Liver (tissue), 9 donors: ENCODE results near the gene RNF220. TPM values are rescaled to one million over a fixed set of nuclear protein-coding genes. Genes with fewer than 3 reads are reported as not detected.

Experiments used
- DNase-seq: peaks from one replicate; pipeline ENCODE4 v3.0.0-alpha.2; 2017; ENCODE audit warnings: low spot score
- H3K27ac ChIP-seq, 2 donors: one replicate each; pipeline ENCODE4 v1.7.0; 2013; ENCODE audit warnings: inconsistent platforms in 2 of 2, low read length in 2 of 2, control low read depth in 1 of 2, low read depth in 1 of 2, mild to moderate bottlenecking in 1 of 2
- H3K27me3 ChIP-seq, 4 donors: one replicate each; pipeline versions ENCODE4 v1.6.1 to v1.7.0; 2013; ENCODE audit warnings: low read length in 3 of 4, inconsistent platforms in 1 of 4, mild to moderate bottlenecking in 1 of 4, moderate library complexity in 1 of 4; ENCODE audit not compliant: control insufficient read depth in 4 of 4, insufficient read depth in 4 of 4
- H3K36me3 ChIP-seq, 4 donors: one replicate each; pipeline versions ENCODE4 v1.6.1 to v1.7.0; 2013; ENCODE audit warnings: low read length in 3 of 4, mild to moderate bottlenecking in 3 of 4, low read depth in 1 of 4, moderate library complexity in 1 of 4; ENCODE audit not compliant: control insufficient read depth in 4 of 4, insufficient read depth in 3 of 4
- H3K4me1 ChIP-seq, 4 donors: one replicate each; pipeline versions ENCODE4 v1.6.1 to v1.7.0; 2013; ENCODE audit warnings: low read length in 3 of 4, mild to moderate bottlenecking in 3 of 4, moderate library complexity in 1 of 4; ENCODE audit not compliant: control insufficient read depth in 4 of 4, insufficient read depth in 4 of 4
- H3K4me3 ChIP-seq, 3 donors: one replicate each; pipeline versions ENCODE4 v1.6.1 to v1.7.0; 2013; ENCODE audit warnings: low read length in 3 of 3, control low read depth in 1 of 3, low read depth in 1 of 3, mild to moderate bottlenecking in 1 of 3
- H3K9ac ChIP-seq, 2 donors: one replicate each; pipeline ENCODE4 v1.7.0; 2013; ENCODE audit warnings: low read length in 2 of 2, mild to moderate bottlenecking in 2 of 2, moderate library complexity in 2 of 2, control low read depth in 1 of 2, low read depth in 1 of 2
- H3K9me3 ChIP-seq, 4 donors: one replicate each; pipeline versions ENCODE4 v1.6.1 to v1.7.0; 2013; ENCODE audit warnings: low read length in 3 of 4; ENCODE audit not compliant: control insufficient read depth in 4 of 4
- EGR1 ChIP-seq, 2 donors: IDR thresholded peaks; 2 replicates each; pipeline ENCODE4 v1.6.1; 2016 to 2018; ENCODE audit warnings: antibody characterized with exemption in 2 of 2, low read depth in 2 of 2
- FOXA1 ChIP-seq: IDR thresholded peaks from 2 replicates; pipeline ENCODE4 v1.6.1; 2016; ENCODE audit warnings: antibody characterized with exemption
- FOXA2 ChIP-seq: IDR thresholded peaks from 2 replicates; pipeline ENCODE4 v1.6.1; 2016; ENCODE audit warnings: antibody characterized with exemption
- GABPA ChIP-seq, 2 donors: IDR thresholded peaks in 1 of 2; conservative IDR thresholded peaks in 1 of 2; 2 replicates each; pipeline ENCODE4 v1.6.1; 2016; ENCODE audit warnings: antibody characterized with exemption in 2 of 2, mild to moderate bottlenecking in 1 of 2, moderate library complexity in 1 of 2
- HNF4A ChIP-seq, 2 donors: conservative IDR thresholded peaks; 2 replicates each; pipeline ENCODE4 v1.6.1; 2016; ENCODE audit warnings: antibody characterized with exemption in 2 of 2, mild to moderate bottlenecking in 2 of 2
- HNF4G ChIP-seq: IDR thresholded peaks from 2 replicates; pipeline ENCODE4 v1.6.1; 2016; ENCODE audit warnings: antibody characterized with exemption
- JUND ChIP-seq, 2 donors: IDR thresholded peaks; 2 replicates each; pipeline ENCODE4 v1.6.1; 2016; ENCODE audit warnings: antibody characterized with exemption in 2 of 2
- NR2F2 ChIP-seq: IDR thresholded peaks from 2 replicates; pipeline ENCODE4 v1.6.1; 2016; ENCODE audit warnings: antibody characterized with exemption
- RAD21 ChIP-seq, 2 donors: IDR thresholded peaks; 2 replicates each; pipeline ENCODE4 v1.6.1; 2016; ENCODE audit warnings: antibody characterized with exemption in 2 of 2, mild to moderate bottlenecking in 2 of 2
- RXRA ChIP-seq, 2 donors: IDR thresholded peaks; 2 replicates each; pipeline ENCODE4 v1.6.1; 2017 to 2018; ENCODE audit warnings: antibody characterized with exemption in 2 of 2, mild to moderate bottlenecking in 1 of 2
- SP1 ChIP-seq: IDR thresholded peaks from 2 replicates; pipeline ENCODE4 v1.6.1; 2018; ENCODE audit warnings: antibody characterized with exemption, mild to moderate bottlenecking
- TAF1 ChIP-seq: conservative IDR thresholded peaks from 2 replicates; pipeline ENCODE4 v1.6.1; 2016; ENCODE audit warnings: antibody characterized with exemption, mild to moderate bottlenecking
- YY1 ChIP-seq: IDR thresholded peaks from 2 replicates; pipeline ENCODE4 v1.6.1; 2016; ENCODE audit warnings: antibody characterized with exemption, mild to moderate bottlenecking
- WGBS: extraction: QIAGEN DNeasy Blood & Tissue Kit; methylation state at CpG from one replicate; pipeline ENCODE4 v1.1.7; 2013; 5-methylcytosine and 5-hydroxymethylcytosine counted together
- polyA plus RNA-seq, 2 donors: library from polyadenylated mRNA; stranded (reverse) in 1 of 2; unstranded in 1 of 2; fragments of 200-250 nt in 1 of 2; fragments of >200 nt in 1 of 2; fragmentation: Nextera tagmentation in 1 of 2; extraction: Ambion mirVana in 1 of 2; gene quantifications; one replicate each; pipeline versions ENCODE4 v1.2.1 to v1.2.3, GENCODE V29; 2013 to 2015
- total RNA-seq, 2 donors: library from RNA; depleted of rRNA; stranded (reverse); fragments of >200 nt; gene quantifications; one replicate each; pipeline ENCODE4 v1.2.3, GENCODE V29; 2014
- TF ChIP-seq, protein P1 (sequence below): IDR thresholded peaks from 2 replicates; pipeline ENCODE4 v1.6.1; 2016; ENCODE audit warnings: antibody characterized with exemption
- TF ChIP-seq, protein P2 (sequence below): IDR thresholded peaks from 2 replicates; pipeline ENCODE4 v1.6.1; 2016; ENCODE audit warnings: antibody characterized with exemption
- TF ChIP-seq, protein P3 (sequence below): IDR thresholded peaks from 2 replicates; pipeline ENCODE4 v1.6.1; 2016; ENCODE audit warnings: antibody characterized with exemption, mild to moderate bottlenecking
- TF ChIP-seq, protein P4 (sequence below): IDR thresholded peaks from 2 replicates; pipeline ENCODE4 v1.6.1; 2016; ENCODE audit warnings: antibody characterized with exemption
- TF ChIP-seq, protein P5 (sequence below): fragments of 150-350 bp; IDR thresholded peaks from 2 replicates; pipeline ENCODE4 v1.5.1; 2017; ENCODE audit warnings: improper control_type of control experiment, low read depth, low read length; ENCODE audit not compliant: missing input control
- donor health status: healthy.
- donor health status: healthy.
- donor health status: healthy.
- donor health status: healthy.
- donor health status: healthy.

RNF220 gene
- total and polyA plus RNA-seq, 4 donors = 18.2 to 35.8 (median 26.1) TPM

DNA sequence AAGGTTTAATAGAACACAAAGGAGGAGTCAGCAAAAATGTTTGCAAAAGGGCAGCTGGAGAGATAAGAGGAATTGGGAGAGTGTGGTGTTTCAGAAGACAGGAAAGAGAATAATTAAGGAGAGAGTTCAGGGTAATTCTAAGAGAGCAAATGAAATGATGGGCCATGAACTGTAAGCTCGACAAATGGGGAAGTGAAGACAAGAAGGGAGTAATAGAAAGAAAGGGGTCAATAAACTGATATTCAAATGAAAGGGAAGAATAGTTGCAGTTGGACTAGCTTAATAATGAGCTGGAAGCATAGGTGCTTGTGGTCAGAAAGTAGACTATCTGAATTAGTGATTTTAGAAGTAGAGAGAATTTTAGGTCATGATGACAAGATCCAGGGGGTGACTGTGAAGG lies 15.6 kb upstream of the RNF220 start:
- no peak for TF ChIP-seq RXRA (IDR thresholded peaks at IDR 0.05)
- no peak for TF ChIP-seq TAF1
- no peak for TF ChIP-seq FOXA1
- TF ChIP-seq, protein P1, sequence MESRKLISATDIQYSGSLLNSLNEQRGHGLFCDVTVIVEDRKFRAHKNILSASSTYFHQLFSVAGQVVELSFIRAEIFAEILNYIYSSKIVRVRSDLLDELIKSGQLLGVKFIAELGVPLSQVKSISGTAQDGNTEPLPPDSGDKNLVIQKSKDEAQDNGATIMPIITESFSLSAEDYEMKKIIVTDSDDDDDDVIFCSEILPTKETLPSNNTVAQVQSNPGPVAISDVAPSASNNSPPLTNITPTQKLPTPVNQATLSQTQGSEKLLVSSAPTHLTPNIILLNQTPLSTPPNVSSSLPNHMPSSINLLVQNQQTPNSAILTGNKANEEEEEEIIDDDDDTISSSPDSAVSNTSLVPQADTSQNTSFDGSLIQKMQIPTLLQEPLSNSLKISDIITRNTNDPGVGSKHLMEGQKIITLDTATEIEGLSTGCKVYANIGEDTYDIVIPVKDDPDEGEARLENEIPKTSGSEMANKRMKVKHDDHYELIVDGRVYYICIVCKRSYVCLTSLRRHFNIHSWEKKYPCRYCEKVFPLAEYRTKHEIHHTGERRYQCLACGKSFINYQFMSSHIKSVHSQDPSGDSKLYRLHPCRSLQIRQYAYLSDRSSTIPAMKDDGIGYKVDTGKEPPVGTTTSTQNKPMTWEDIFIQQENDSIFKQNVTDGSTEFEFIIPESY = no peak
- TF ChIP-seq FOXA2 = no peak
- TF ChIP-seq, protein P2, sequence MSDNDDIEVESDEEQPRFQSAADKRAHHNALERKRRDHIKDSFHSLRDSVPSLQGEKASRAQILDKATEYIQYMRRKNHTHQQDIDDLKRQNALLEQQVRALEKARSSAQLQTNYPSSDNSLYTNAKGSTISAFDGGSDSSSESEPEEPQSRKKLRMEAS = no peak
- TF ChIP-seq YY1 = no peak
- no peak for TF ChIP-seq SP1
- no peak for TF ChIP-seq HNF4A (conservative IDR thresholded peaks at IDR 0.05)
- TF ChIP-seq, protein P3, sequence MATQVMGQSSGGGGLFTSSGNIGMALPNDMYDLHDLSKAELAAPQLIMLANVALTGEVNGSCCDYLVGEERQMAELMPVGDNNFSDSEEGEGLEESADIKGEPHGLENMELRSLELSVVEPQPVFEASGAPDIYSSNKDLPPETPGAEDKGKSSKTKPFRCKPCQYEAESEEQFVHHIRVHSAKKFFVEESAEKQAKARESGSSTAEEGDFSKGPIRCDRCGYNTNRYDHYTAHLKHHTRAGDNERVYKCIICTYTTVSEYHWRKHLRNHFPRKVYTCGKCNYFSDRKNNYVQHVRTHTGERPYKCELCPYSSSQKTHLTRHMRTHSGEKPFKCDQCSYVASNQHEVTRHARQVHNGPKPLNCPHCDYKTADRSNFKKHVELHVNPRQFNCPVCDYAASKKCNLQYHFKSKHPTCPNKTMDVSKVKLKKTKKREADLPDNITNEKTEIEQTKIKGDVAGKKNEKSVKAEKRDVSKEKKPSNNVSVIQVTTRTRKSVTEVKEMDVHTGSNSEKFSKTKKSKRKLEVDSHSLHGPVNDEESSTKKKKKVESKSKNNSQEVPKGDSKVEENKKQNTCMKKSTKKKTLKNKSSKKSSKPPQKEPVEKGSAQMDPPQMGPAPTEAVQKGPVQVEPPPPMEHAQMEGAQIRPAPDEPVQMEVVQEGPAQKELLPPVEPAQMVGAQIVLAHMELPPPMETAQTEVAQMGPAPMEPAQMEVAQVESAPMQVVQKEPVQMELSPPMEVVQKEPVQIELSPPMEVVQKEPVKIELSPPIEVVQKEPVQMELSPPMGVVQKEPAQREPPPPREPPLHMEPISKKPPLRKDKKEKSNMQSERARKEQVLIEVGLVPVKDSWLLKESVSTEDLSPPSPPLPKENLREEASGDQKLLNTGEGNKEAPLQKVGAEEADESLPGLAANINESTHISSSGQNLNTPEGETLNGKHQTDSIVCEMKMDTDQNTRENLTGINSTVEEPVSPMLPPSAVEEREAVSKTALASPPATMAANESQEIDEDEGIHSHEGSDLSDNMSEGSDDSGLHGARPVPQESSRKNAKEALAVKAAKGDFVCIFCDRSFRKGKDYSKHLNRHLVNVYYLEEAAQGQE = no peak
- no peak for TF ChIP-seq JUND (IDR thresholded peaks at IDR 0.05)
- TF ChIP-seq NR2F2 = no peak
- no peak for TF ChIP-seq EGR1 (IDR thresholded peaks at IDR 0.05; ENCODE audit: low read depth in 2 of 2)
- TF ChIP-seq HNF4G = no peak
- TF ChIP-seq, protein P4, sequence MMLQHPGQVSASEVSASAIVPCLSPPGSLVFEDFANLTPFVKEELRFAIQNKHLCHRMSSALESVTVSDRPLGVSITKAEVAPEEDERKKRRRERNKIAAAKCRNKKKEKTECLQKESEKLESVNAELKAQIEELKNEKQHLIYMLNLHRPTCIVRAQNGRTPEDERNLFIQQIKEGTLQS = no peak
- no peak for TF ChIP-seq RAD21 (IDR thresholded peaks at IDR 0.05)
- TF ChIP-seq, protein P5, sequence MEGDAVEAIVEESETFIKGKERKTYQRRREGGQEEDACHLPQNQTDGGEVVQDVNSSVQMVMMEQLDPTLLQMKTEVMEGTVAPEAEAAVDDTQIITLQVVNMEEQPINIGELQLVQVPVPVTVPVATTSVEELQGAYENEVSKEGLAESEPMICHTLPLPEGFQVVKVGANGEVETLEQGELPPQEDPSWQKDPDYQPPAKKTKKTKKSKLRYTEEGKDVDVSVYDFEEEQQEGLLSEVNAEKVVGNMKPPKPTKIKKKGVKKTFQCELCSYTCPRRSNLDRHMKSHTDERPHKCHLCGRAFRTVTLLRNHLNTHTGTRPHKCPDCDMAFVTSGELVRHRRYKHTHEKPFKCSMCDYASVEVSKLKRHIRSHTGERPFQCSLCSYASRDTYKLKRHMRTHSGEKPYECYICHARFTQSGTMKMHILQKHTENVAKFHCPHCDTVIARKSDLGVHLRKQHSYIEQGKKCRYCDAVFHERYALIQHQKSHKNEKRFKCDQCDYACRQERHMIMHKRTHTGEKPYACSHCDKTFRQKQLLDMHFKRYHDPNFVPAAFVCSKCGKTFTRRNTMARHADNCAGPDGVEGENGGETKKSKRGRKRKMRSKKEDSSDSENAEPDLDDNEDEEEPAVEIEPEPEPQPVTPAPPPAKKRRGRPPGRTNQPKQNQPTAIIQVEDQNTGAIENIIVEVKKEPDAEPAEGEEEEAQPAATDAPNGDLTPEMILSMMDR = no peak
- 62% methylated on average over 1 of the region's 1 CpG for WGBS
- no peak overlapping the region for H3K9ac ChIP-seq
- no peaks in the 10 kb centered on the region for H3K4me1 ChIP-seq
- H3K4me3 ChIP-seq = no peak overlapping the region
- H3K9me3 ChIP-seq = no peaks in the 10 kb centered on the region
- no peaks in the 10 kb centered on the region for H3K36me3 ChIP-seq
- H3K27me3 ChIP-seq = peaks cover 0 to 4% (median 0%) of the 10 kb centered on the region in 4 donors
- no peak for DNase-seq
- no peak overlapping the region for H3K27ac ChIP-seq

DNA sequence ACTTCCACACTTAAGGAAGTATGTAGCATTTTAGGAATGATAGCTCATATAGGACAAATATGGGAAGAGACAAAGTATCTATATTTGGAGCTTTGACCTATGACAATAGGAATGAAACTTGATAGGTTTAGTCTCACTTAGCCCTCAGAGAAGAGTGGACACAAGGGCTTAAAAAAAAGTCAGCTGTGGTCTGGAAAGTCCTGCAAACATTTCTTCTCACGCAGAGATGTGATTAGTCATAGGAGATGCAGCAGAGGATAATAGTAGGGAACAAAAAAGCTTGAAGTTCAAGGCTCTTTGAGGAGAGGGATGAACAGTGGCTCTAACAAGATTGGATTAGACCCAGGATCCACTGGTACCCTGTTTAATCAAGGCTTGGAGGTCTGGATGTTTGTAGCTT lies 14.8 kb upstream of the RNF220 start:
- no peaks in the 10 kb centered on the region for H3K36me3 ChIP-seq
- no peak overlapping the region for H3K27ac ChIP-seq
- no peak overlapping the region for H3K4me3 ChIP-seq
- peaks cover 0 to 8% (median 0%) of the 10 kb centered on the region in 4 donors for H3K27me3 ChIP-seq
- WGBS = 63% methylated on average over 1 of the region's 1 CpG
- no peak for DNase-seq
- no peaks in the 10 kb centered on the region for H3K4me1 ChIP-seq
- H3K9me3 ChIP-seq = no peaks in the 10 kb centered on the region
- H3K9ac ChIP-seq = no peak overlapping the region
- TF ChIP-seq YY1 (no peak), FOXA1 (no peak), HNF4G (no peak), JUND (IDR thresholded peaks at IDR 0.05) (no peak), GABPA (IDR thresholded peaks at IDR 0.05 in 1 of 2, conservative IDR thresholded peaks at IDR 0.05 in 1 of 2) (no peak)
- TF ChIP-seq, protein P3 = no peak
- TF ChIP-seq, protein P2 = no peak
- TF ChIP-seq, protein P5 = no peak
- TF ChIP-seq, protein P4 = no peak
